ENCODE data around the gene TTC39C.

The TTC39C gene

DNA sequence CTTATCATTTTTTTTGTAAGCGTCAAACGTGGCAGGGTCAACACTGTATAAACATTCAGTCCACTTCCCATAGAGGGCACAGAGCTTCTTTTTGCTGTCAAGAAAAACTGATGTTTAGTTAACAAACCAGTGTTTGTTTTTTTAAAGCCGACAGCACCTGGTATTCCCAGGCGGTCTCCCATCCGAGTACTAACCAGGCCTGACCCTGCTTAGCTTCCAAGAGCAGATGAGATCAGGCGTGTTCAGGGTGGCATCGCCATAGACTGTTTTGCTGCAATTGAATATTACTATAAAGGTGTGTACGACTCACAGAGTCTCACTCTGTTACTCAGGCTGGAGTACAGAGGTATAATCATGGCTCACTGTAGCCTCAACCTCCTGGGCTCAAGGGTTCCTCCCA lies 155.8 kb downstream of the TTC39C start:
- peaks cover 2% of the 10 kb centered on the region for H3K27me3 Mint-ChIP-seq

GRCh38 chr18:24173997-24174396 lies 159.4 kb downstream of the TTC39C start:
- no peak for DNase-seq
- Mint-ChIP-seq H3K27me3 (peaks cover 2% of the 10 kb centered on the region), H3K27ac (no peak overlapping the region), H3K4me1 (ENCODE audit: low read depth) (peaks cover 5% of the 10 kb centered on the region), H3K9me3 (no peaks in the 10 kb centered on the region), H3K4me3 (no peak overlapping the region), H3K36me3 (ENCODE audit: low read depth) (no peaks in the 10 kb centered on the region)

More for the DNA sequence above, 155.8 kb downstream of the TTC39C start:
- Mint-ChIP-seq H3K27ac (no peak overlapping the region), H3K9me3 (no peaks in the 10 kb centered on the region), H3K4me1 (ENCODE audit: low read depth) (peaks cover 5% of the 10 kb centered on the region), H3K36me3 (ENCODE audit: low read depth) (no peaks in the 10 kb centered on the region), H3K4me3 (no peak overlapping the region)
- no peak for DNase-seq

DNA sequence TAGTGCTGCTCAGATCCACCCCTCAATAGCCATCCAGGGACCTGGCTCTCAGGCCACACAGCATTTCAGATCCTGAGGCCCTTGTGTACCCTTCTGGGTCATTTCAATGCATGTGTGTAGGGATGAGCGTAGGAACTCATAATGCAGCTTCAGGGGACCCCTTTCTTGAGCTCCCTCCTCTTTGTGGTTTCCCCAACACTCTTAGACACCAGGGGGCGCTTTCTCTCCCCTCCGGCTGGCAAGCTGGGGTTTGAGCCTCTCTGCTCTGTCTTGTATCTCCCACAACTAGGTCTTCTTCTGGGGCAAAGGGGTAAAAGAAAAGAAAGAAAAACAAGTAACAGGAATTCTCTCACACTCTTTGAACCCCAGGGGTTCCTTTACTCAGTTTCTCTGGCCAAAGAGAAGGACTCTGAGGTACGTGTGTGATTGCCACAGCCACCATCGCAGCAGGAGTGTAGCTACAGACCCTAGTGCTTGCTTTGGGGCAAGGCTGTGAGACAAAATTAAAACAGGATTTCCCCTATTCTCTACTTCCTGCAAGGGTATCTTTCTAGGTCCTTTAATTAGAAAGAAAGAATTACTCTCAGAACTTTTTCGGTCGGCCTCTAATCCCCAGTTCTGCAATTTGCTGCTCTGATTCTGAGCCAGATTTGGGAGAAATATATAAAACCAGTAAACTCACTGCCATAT lies 162.3 kb downstream of the TTC39C start:
- Mint-ChIP-seq H3K9me3 (no peaks in the 10 kb centered on the region), H3K27me3 (peaks cover 2% of the 10 kb centered on the region), H3K4me1 (ENCODE audit: low read depth) (peaks cover 6% of the 10 kb centered on the region), H3K4me3 (no peak overlapping the region), H3K36me3 (ENCODE audit: low read depth) (no peaks in the 10 kb centered on the region), H3K27ac (no peak overlapping the region)
- DNase-seq: peak; percentile 48

GRCh38 chr18:24177499-24178133 lies 163.1 kb downstream of the TTC39C start:
- H3K27me3 Mint-ChIP-seq: peaks cover 2% of the 10 kb centered on the region
- no peak overlapping the region for H3K27ac Mint-ChIP-seq
- DNase-seq: no peak
- H3K4me1 Mint-ChIP-seq (ENCODE audit: low read depth): peaks cover 6% of the 10 kb centered on the region
- no peak overlapping the region for H3K4me3 Mint-ChIP-seq
- H3K36me3 Mint-ChIP-seq (ENCODE audit: low read depth): no peaks in the 10 kb centered on the region
- H3K9me3 Mint-ChIP-seq: no peaks in the 10 kb centered on the region

GRCh38 chr18:24180048-24180447 lies 165.5 kb downstream of the TTC39C start:
- Mint-ChIP-seq H3K27me3 (peaks cover 6% of the 10 kb centered on the region), H3K4me1 (ENCODE audit: low read depth) (peaks cover 1% of the 10 kb centered on the region), H3K27ac (no peak overlapping the region), H3K4me3 (no peak overlapping the region), H3K9me3 (no peaks in the 10 kb centered on the region), H3K36me3 (ENCODE audit: low read depth) (no peaks in the 10 kb centered on the region)
- no peak for DNase-seq

DNA sequence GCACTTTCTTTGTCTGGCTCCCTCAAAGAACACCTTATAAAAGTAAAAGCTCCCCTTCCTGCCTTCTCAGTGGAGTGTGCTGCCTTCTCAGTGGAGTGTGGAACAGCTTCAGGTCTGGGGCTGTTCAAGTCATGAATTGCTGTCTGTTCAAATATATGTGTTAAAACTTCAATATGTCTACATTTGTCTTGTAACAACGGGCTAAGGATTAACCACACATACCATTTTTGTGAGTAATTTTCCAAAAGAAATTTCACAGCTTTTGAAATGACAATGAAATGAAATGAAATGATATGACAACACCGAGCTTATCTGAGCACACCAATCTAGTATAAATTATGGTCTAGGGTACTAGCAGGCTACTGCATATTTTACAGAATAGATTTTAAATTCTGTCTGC lies 167.3 kb downstream of the TTC39C start:
- no peak for DNase-seq
- peaks cover 1% of the 10 kb centered on the region for H3K4me1 Mint-ChIP-seq (ENCODE audit: low read depth)
- no peaks in the 10 kb centered on the region for H3K36me3 Mint-ChIP-seq (ENCODE audit: low read depth)
- H3K27me3 Mint-ChIP-seq: peaks cover 7% of the 10 kb centered on the region
- no peak overlapping the region for H3K27ac Mint-ChIP-seq
- no peaks in the 10 kb centered on the region for H3K9me3 Mint-ChIP-seq
- H3K4me3 Mint-ChIP-seq: no peak overlapping the region
